Stimulated activated CD4-positive, alpha-beta T cell treated with anti-CD3 and anti-CD28 coated beads, Interleukin-1b, Interleukin-23, amount 100 ng/mL, for 1 hour (primary cell): ENCODE data around the gene PCDHA1.

Experiments
- DNase-seq, 2 donors: peaks; one replicate each; pipeline ENCODE4 v3.0.0-alpha.2; 2020; ENCODE audit warnings: low read depth in 2 of 2

The PCDHA1 gene

GRCh38 chr5:140923601-140924000 is 137.7 kb downstream of the PCDHA1 start:
- DNase-seq = no peak

- no peak for DNase-seq
Measured at GRCh38 chr5:140925806-140926442, 140.0 kb downstream of the PCDHA1 start, which contains the start of gene PCDHAC1. PCDHAC1 (plus strand) TSS chr5:140926299; CDS start chr5:140926893, 594 bp downstream.

- DNase-seq = no peak
Measured at GRCh38 chr5:140926443-140927227, 140.7 kb downstream of the PCDHA1 start.

- DNase-seq = no peak
Measured at GRCh38 chr5:140927228-140927573, 141.3 kb downstream of the PCDHA1 start.

GRCh38 chr5:140934964-140935606 is 149.1 kb downstream of the PCDHA1 start:
- no peak for DNase-seq

GRCh38 chr5:140946578-140946977 is 160.6 kb downstream of the PCDHA1 start:
- no peak for DNase-seq

- DNase-seq = no peak
Measured at GRCh38 chr5:140951636-140952035, 165.7 kb downstream of the PCDHA1 start.

- DNase-seq = no peak
Measured at GRCh38 chr5:140953234-140953633, 167.3 kb downstream of the PCDHA1 start.

GRCh38 chr5:140962190-140962589 is 176.2 kb downstream of the PCDHA1 start:
- no peak for DNase-seq

- DNase-seq = no peak
Measured at GRCh38 chr5:140964356-140964755, 178.4 kb downstream of the PCDHA1 start.

- DNase-seq = no peak
Measured at GRCh38 chr5:140965905-140966292, 180.0 kb downstream of the PCDHA1 start.

- no peak for DNase-seq
Measured at GRCh38 chr5:140966293-140967225, 180.6 kb downstream of the PCDHA1 start, which contains the start of gene PCDHAC2. PCDHAC2 (plus strand) TSS chr5:140966476; CDS start chr5:140966767, 291 bp downstream.

GRCh38 chr5:140967226-140967893 is 181.4 kb downstream of the PCDHA1 start:
- DNase-seq = no peak

- no peak for DNase-seq
Measured at GRCh38 chr5:140969880-140970279, 183.9 kb downstream of the PCDHA1 start.

GRCh38 chr5:140973550-140973949 is 187.6 kb downstream of the PCDHA1 start:
- no peak for DNase-seq

- DNase-seq = no peak
Measured at GRCh38 chr5:140977003-140977402, 191.1 kb downstream of the PCDHA1 start.

GRCh38 chr5:140978260-140978659 is 192.3 kb downstream of the PCDHA1 start:
- DNase-seq = no peak

GRCh38 chr5:140978983-140979382 is 193.0 kb downstream of the PCDHA1 start:
- no peak for DNase-seq

- no peak for DNase-seq
Measured at GRCh38 chr5:140982083-140982716, 196.3 kb downstream of the PCDHA1 start.

GRCh38 chr5:140986117-140986521 is 200.2 kb downstream of the PCDHA1 start:
- no peak for DNase-seq

- no peak for DNase-seq
Measured at GRCh38 chr5:140988100-140988499, 202.2 kb downstream of the PCDHA1 start.
